ENCODE results near the gene PTPRU.

PTPRU gene

DNA sequence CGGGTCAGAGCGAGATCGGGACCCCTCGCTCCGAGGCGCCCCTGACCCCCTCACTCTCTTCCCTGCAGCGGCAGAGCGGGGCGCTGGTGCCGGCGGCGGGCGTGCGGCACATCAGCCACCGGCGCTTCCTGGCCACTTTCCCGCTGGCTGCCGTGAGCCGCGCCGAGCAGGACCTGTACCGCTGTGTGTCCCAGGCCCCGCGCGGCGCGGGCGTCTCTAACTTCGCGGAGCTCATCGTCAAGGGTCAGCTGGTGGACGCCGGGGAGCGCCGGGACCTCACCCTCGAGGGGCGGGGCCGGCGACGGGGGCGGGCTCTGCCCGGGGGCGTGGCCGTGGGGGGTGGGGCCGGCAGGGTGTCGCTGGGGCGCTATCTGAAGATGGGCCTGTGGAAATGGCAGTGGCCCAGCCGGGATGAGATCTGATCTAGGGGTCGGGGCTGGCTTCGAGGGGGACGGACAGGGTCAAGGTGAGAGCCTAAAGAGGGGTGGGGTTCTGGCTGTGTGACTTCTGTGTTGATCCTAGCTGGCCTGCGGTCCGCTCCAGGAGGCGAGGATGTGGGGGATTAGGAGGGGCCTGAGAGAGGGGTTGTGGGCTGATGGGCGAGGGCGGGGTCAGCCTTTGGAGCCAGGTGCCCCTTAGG, 23.6 kb downstream of the PTPRU start:
- no peaks in the 10 kb centered on the region for H3K36me3 ChIP-seq (ENCODE audit: low read length)
- peak overlapping the region; percentile 24 for H3K4me2 ChIP-seq (ENCODE audit: low read depth, low read length, poor library complexity, severe bottlenecking)
- no peak overlapping the region for H3K9ac ChIP-seq (ENCODE audit: low read length)
- H2AFZ ChIP-seq (ENCODE audit: low read depth, low read length, severe bottlenecking): no peak overlapping the region
- no peak overlapping the region for H3K27ac ChIP-seq (ENCODE audit: low read depth, low read length)
- peak overlapping the region; percentile 18 for H3K4me3 ChIP-seq (ENCODE audit: insufficient read depth, low read length, poor library complexity, severe bottlenecking)
- TF ChIP-seq EZH2phosphoT487 (conservative IDR thresholded peaks at IDR 0.05; ENCODE audit: low read length): no peak
- TF ChIP-seq, protein P1, sequence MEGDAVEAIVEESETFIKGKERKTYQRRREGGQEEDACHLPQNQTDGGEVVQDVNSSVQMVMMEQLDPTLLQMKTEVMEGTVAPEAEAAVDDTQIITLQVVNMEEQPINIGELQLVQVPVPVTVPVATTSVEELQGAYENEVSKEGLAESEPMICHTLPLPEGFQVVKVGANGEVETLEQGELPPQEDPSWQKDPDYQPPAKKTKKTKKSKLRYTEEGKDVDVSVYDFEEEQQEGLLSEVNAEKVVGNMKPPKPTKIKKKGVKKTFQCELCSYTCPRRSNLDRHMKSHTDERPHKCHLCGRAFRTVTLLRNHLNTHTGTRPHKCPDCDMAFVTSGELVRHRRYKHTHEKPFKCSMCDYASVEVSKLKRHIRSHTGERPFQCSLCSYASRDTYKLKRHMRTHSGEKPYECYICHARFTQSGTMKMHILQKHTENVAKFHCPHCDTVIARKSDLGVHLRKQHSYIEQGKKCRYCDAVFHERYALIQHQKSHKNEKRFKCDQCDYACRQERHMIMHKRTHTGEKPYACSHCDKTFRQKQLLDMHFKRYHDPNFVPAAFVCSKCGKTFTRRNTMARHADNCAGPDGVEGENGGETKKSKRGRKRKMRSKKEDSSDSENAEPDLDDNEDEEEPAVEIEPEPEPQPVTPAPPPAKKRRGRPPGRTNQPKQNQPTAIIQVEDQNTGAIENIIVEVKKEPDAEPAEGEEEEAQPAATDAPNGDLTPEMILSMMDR (IDR thresholded peaks at IDR 0.05; ENCODE audit: insufficient read depth, low read length, poor library complexity, severe bottlenecking): no peak
- H4K20me1 ChIP-seq (ENCODE audit: low read depth, low read length): no peaks in the 10 kb centered on the region
- no peaks in the 10 kb centered on the region for H3K79me2 ChIP-seq (ENCODE audit: insufficient read depth, low read length)
- no peaks in the 10 kb centered on the region for H3K27me3 ChIP-seq (ENCODE audit: low read length)
- no peaks in the 10 kb centered on the region for H3K9me3 ChIP-seq (ENCODE audit: insufficient read depth, low read length)
- no peaks in the 10 kb centered on the region for H3K9me2 ChIP-seq (replicated peaks; ENCODE audit: insufficient read depth, low read length)
- H3F3A ChIP-seq (ENCODE audit: insufficient read depth): no peaks in the 10 kb centered on the region

DNA sequence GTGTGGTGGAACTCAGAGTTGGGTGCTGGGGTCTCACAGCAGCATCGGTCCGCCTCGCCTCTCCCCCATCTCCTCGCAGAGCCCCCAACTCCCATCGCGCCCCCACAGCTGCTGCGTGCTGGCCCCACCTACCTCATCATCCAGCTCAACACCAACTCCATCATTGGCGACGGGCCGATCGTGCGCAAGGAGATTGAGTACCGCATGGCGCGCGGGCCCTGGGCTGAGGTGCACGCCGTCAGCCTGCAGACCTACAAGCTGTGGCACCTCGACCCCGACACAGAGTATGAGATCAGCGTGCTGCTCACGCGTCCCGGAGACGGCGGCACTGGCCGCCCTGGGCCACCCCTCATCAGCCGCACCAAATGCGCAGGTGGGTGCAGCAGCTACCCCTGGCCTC, 24.2 kb downstream of the PTPRU start:
- Histone ChIP-seq H3K4me3 (ENCODE audit: insufficient read depth, low read length, poor library complexity, severe bottlenecking) (no peak overlapping the region), H2AFZ (ENCODE audit: low read depth, low read length, severe bottlenecking) (no peak overlapping the region), H3K27ac (ENCODE audit: low read depth, low read length) (no peak overlapping the region), H3K79me2 (ENCODE audit: insufficient read depth, low read length) (no peaks in the 10 kb centered on the region), H3K9me2 (replicated peaks; ENCODE audit: insufficient read depth, low read length) (no peaks in the 10 kb centered on the region), H3F3A (ENCODE audit: insufficient read depth) (no peaks in the 10 kb centered on the region), H3K9me3 (ENCODE audit: insufficient read depth, low read length) (no peaks in the 10 kb centered on the region), H4K20me1 (ENCODE audit: low read depth, low read length) (no peaks in the 10 kb centered on the region), H3K4me2 (ENCODE audit: low read depth, low read length, poor library complexity, severe bottlenecking) (no peak overlapping the region), H3K27me3 (ENCODE audit: low read length) (no peaks in the 10 kb centered on the region), H3K36me3 (ENCODE audit: low read length) (no peaks in the 10 kb centered on the region), H3K9ac (ENCODE audit: low read length) (no peak overlapping the region)
- no peak for TF ChIP-seq EZH2phosphoT487 (conservative IDR thresholded peaks at IDR 0.05; ENCODE audit: low read length)
- TF ChIP-seq, protein P1 (IDR thresholded peaks at IDR 0.05; ENCODE audit: insufficient read depth, low read length, poor library complexity, severe bottlenecking): no peak

DNA sequence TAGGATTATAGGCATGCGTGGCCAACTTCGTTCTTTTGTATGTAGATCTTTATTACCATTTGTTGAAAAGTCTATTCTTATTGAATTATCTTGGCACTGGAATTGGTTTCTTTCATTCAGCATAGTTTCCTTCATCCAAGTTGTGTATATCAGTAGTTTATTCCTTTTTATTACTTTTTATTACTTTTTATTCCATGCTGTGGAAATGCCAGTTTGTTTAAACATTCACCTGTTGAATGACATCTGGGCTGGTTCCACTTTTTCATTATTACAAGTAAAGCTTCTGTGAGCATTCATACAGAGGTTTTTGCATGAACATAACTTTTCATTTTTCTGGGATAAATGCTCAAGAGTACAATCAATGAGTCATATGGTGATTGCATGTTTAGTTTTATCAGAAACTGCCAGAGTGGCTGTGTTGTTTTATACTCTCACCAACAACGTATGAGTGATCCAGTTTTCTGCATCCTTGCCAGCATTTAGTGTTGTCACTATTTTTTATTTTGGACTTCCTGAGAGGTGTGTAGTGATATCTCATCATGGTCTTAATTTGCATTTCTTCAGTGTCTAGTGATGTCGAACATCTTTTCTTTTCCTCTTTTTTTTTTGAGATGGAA, 28.6 kb downstream of the PTPRU start:
- Histone ChIP-seq H3K79me2 (ENCODE audit: insufficient read depth, low read length) (no peaks in the 10 kb centered on the region), H3K27ac (ENCODE audit: low read depth, low read length) (no peak overlapping the region), H3K4me2 (ENCODE audit: low read depth, low read length, poor library complexity, severe bottlenecking) (no peak overlapping the region)

More for the DNA sequence above, 28.6 kb downstream of the PTPRU start:
- Histone ChIP-seq H3K27me3 (ENCODE audit: low read length) (no peaks in the 10 kb centered on the region; the same call in 1 of the 2 replicates), H3K9me3 (ENCODE audit: insufficient read depth, low read length) (no peaks in the 10 kb centered on the region), H4K20me1 (ENCODE audit: low read depth, low read length) (no peaks in the 10 kb centered on the region), H3K36me3 (ENCODE audit: low read length) (no peaks in the 10 kb centered on the region), H3K9ac (ENCODE audit: low read length) (no peak overlapping the region), H3F3A (ENCODE audit: insufficient read depth) (no peaks in the 10 kb centered on the region), H3K9me2 (replicated peaks; ENCODE audit: insufficient read depth, low read length) (no peaks in the 10 kb centered on the region), H3K4me3 (ENCODE audit: insufficient read depth, low read length, poor library complexity, severe bottlenecking) (no peak overlapping the region), H2AFZ (ENCODE audit: low read depth, low read length, severe bottlenecking) (no peak overlapping the region)
- no peak for TF ChIP-seq EZH2phosphoT487 (conservative IDR thresholded peaks at IDR 0.05; ENCODE audit: low read length)
- TF ChIP-seq, protein P1 (IDR thresholded peaks at IDR 0.05; ENCODE audit: insufficient read depth, low read length, poor library complexity, severe bottlenecking): no peak
